Measurements from ENCODE around the gene FAM170B. TPM values are rescaled to one million over a fixed set of nuclear protein-coding genes. Genes with fewer than 3 reads are reported as not detected.
A peak's percentile ranks its signal among the peaks of the same experiment; 100 is the strongest.

Gene FAM170B
- total RNA-seq, 1 experiment from 2014 or later = not detected

DNA sequence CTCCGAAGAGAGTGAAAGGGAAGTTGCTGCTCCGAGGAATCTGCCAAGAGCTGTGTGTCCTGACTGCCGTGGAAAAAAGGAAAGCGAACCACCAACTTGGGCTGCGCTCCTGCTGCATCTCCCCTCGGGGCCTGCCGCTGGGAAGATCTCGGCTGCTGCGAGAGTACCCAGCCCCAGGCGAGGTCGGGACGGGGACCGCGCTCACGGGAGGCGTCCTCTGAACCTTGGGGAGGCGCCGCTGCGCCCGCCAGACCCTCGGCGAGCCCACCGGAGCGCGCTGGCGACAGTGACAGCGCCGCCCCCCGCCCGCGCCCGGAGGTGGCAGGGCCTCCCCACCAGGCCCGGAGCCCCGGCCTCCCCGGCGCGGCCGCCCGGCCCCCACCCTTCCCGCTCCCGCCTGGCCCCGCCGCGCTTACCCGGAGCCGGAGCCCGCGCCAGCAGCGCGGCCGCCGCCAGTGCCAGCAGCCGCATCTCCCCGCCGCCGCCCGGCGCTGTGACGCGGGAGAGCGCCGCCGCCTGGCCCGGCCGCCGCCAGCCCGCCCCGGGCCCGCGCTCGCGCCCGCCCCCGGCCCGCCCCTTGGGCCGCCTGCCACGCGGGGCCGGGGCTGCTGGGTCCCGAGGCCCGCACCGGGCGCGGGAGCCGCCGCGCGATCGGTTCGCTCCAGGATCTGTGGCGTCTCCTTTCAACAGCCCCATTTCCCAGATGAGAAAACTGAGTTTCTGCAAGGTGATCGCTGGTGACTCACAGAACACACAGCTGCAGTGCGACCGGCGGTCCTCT is 18.6 kb downstream of the FAM170B start, which contains the start of gene VSTM4:
Gene VSTM4 (minus strand): TSS at position 508 of the 781 bp plus-strand sequence. CDS start 37 bp downstream, at position 471.
- Histone ChIP-seq H3K9ac (ENCODE audit: low read length) (no peak within 1 kb of the TSS), H3K9me2 (replicated peaks; ENCODE audit: low read length) (no peaks in the 10 kb centered on the region), H3K27me3 (ENCODE audit: low read length) (peaks cover 94% of the 10 kb centered on the region), H3F3A (ENCODE audit: low read length, unreplicated experiment) (no peaks in the 10 kb centered on the region), H4K20me1 (ENCODE audit: low read length) (no peaks in the 10 kb centered on the region), H3K27ac (ENCODE audit: low read length) (no peak within 1 kb of the TSS), H3K79me2 (ENCODE audit: low read length) (no peaks in the 10 kb centered on the region), H3K4me3 (ENCODE audit: low read length) (no peak within 1 kb of the TSS; the same call in 1 of the 2 replicates), H3K4me2 (ENCODE audit: low read length) (no peak within 1 kb of the TSS), H3K36me3 (ENCODE audit: low read depth, low read length) (no peaks in the 10 kb centered on the region), H2AFZ (ENCODE audit: low read length) (no peak within 1 kb of the TSS), H3K9me3 (ENCODE audit: low read length) (no peaks in the 10 kb centered on the region), H3K4me1 (ENCODE audit: insufficient read depth, low read length) (no peaks in the 10 kb centered on the region)
- BruUV-seq (replicated peaks) = no TSS peak
- intact Hi-C loops (cut with micrococcal nuclease) = no loop called here
- ChIA-PET CTCF (no interaction called here), POLR2A (ENCODE audit: unreplicated experiment) (no interaction called here)
- DNase-seq (no peak), ATAC-seq (peak; percentile 19; the same call in 1 of the 2 replicates)
- TF ChIP-seq CTCF (conservative IDR thresholded peaks at IDR 0.05; ENCODE audit: low read depth, low read length) = no peak
- TF ChIP-seq EZH2phosphoT487 (IDR thresholded peaks at IDR 0.05; ENCODE audit: borderline replicate concordance, low read length) = no peak; the same call in 1 of the 2 replicates
- TF ChIP-seq EZH2 (IDR thresholded peaks at IDR 0.05; ENCODE audit: low read length, unreplicated experiment) = peak; percentile 91

GRCh38 chr10:49114718-49115014 is 19.2 kb downstream of the FAM170B start:
- BruUV-seq (replicated peaks) = no TSS peak
- no peaks in the 10 kb centered on the region for H3K79me2 ChIP-seq (ENCODE audit: low read length)
- intact Hi-C loops (cut with micrococcal nuclease) = no loop called here
- H3K9me2 ChIP-seq (replicated peaks; ENCODE audit: low read length) = no peaks in the 10 kb centered on the region
- no peak for DNase-seq
- no peak overlapping the region for H3K4me2 ChIP-seq (ENCODE audit: low read length)
- H3K4me3 ChIP-seq (ENCODE audit: low read length) = no peak overlapping the region; the same call in 1 of the 2 replicates
- peaks cover 94% of the 10 kb centered on the region for H3K27me3 ChIP-seq (ENCODE audit: low read length)
- H3K9ac ChIP-seq (ENCODE audit: low read length) = no peak overlapping the region
- ATAC-seq = no peak
- no peaks in the 10 kb centered on the region for H3K9me3 ChIP-seq (ENCODE audit: low read length)
- no peak overlapping the region for H2AFZ ChIP-seq (ENCODE audit: low read length)
- TF ChIP-seq CTCF (conservative IDR thresholded peaks at IDR 0.05; ENCODE audit: low read depth, low read length) (no peak), EZH2phosphoT487 (IDR thresholded peaks at IDR 0.05; ENCODE audit: borderline replicate concordance, low read length) (peak; percentile 53; the same call in 1 of the 2 replicates)
- H3K27ac ChIP-seq (ENCODE audit: low read length) = no peak overlapping the region
- H3K36me3 ChIP-seq (ENCODE audit: low read depth, low read length) = no peaks in the 10 kb centered on the region
- ChIA-PET POLR2A (ENCODE audit: unreplicated experiment) (no interaction called here), CTCF (no interaction called here)
- H4K20me1 ChIP-seq (ENCODE audit: low read length) = no peaks in the 10 kb centered on the region
- H3F3A ChIP-seq (ENCODE audit: low read length, unreplicated experiment) = no peaks in the 10 kb centered on the region
- no peaks in the 10 kb centered on the region for H3K4me1 ChIP-seq (ENCODE audit: insufficient read depth, low read length)

GRCh38 chr10:49113741-49114141 is 20.1 kb downstream of the FAM170B start:
- H2AFZ ChIP-seq (ENCODE audit: low read length) = no peak overlapping the region
- intact Hi-C loops (cut with micrococcal nuclease) = no loop called here
- H4K20me1 ChIP-seq (ENCODE audit: low read length) = no peaks in the 10 kb centered on the region
- ChIA-PET CTCF (no interaction called here), POLR2A (ENCODE audit: unreplicated experiment) (no interaction called here)
- H3K36me3 ChIP-seq (ENCODE audit: low read depth, low read length) = no peaks in the 10 kb centered on the region
- no peak for DNase-seq
- H3K9me2 ChIP-seq (replicated peaks; ENCODE audit: low read length) = no peaks in the 10 kb centered on the region
- H3K27ac ChIP-seq (ENCODE audit: low read length) = no peak overlapping the region
- H3K27me3 ChIP-seq (ENCODE audit: low read length) = peaks cover 96% of the 10 kb centered on the region
- H3K9ac ChIP-seq (ENCODE audit: low read length) = no peak overlapping the region
- no peaks in the 10 kb centered on the region for H3K79me2 ChIP-seq (ENCODE audit: low read length)
- no peak for TF ChIP-seq EZH2 (IDR thresholded peaks at IDR 0.05; ENCODE audit: low read length, unreplicated experiment)
- TF ChIP-seq CTCF (conservative IDR thresholded peaks at IDR 0.05; ENCODE audit: low read depth, low read length) = no peak
- no peak for TF ChIP-seq EZH2phosphoT487 (IDR thresholded peaks at IDR 0.05; ENCODE audit: borderline replicate concordance, low read length)
- no peak overlapping the region for H3K4me3 ChIP-seq (ENCODE audit: low read length)
- no peaks in the 10 kb centered on the region for H3K4me1 ChIP-seq (ENCODE audit: insufficient read depth, low read length)
- H3K9me3 ChIP-seq (ENCODE audit: low read length) = no peaks in the 10 kb centered on the region
- no peak overlapping the region for H3K4me2 ChIP-seq (ENCODE audit: low read length)
- no TSS peak for BruUV-seq (replicated peaks)
- no peak for ATAC-seq
- H3F3A ChIP-seq (ENCODE audit: low read length, unreplicated experiment) = no peaks in the 10 kb centered on the region

All from PC-3 (cell line).